ENCODE measurements around the gene NDEL1.

Gene NDEL1

DNA sequence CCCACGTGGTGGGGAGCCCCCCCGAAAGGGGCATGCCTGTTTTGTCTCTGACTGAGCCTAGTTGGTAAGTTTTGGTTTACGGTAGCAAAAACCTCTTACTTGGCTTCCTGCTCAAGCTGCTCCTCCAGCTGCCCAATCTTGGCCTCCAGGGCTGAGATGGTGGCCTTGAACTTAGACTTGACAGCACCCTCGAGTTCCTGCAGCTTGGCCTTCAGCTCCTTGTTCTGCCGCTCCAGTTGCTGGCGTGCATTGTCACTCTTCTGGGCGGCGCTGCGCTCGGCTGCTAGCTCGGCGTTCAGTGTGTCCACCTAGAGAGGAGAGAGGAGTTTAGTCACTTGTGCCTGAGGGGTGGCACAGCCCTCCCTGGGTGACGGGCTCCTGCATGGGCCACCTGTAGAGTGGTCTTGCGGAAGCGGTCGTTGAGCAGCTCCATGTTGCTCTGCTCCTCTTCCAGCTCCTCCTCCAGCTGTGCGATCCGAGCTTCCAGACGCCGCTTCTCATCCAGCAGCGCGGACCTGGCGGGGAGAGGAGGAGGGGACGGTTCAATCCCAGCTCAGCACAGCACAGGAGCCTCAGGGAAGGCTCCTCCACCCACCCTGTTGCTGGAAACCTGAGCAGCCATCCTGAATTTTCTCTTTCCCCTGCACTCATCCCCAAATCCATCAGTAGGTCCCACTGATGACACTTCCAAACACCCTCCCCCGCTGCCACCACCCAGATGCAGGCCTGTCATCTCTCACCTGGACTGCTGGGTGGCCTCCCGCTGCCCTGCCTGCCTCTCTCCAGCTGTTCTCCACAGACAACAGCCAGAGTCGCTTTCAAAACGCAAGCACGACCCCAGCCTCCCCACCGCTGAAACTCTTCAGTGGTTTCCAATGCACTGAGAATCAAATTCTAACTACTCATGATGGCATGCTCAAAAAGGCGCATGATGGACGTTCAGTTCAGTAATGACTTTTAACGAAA, 44.6 kb downstream of the NDEL1 start:
- DNase-seq, result no peak

DNA sequence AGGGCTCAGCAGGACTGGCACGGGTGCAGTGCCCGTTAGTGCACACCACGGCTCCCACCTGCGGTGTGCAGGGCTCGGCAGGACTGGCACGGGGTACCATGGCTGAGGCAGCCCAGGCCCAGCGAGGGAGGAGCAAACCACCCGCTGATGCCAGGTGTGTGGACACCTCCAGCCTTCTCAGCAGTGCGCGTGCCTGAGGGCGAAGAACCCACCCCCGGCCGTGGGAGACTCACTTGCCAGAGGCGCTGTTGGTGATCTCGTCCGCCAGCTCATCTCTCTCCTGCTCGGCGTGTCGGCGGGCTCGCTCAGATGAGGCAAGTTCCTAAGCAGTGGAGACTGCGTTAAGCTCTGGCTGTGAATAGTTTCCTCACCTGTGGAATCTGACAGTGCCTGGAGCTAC, 45.4 kb downstream of the NDEL1 start:
- no peak for DNase-seq

- no peak for DNase-seq
Observed at GRCh38 chr17:8481703-8482102, 46.0 kb downstream of the NDEL1 start.

DNA sequence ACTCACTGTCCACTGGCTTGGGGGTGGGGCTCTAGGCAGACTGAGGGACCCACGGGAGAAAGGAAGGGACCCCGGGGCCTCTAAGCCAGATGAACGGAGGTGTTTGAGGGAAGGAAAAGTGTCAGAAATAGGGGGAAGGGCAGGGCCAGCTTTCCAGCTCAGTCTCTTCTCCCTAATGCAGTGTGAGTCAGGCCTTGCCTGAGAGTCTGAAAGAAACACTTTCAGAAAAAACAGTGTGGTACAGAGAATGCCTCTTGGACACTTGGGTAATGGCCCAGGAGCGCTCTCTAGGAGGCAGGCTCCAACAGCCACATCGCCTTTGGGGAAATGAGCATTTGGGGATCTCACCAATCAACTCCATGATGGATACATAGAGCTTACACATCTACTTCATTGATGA, 46.9 kb downstream of the NDEL1 start:
- no peak for DNase-seq

GRCh38 chr17:8484465-8484864, 48.8 kb downstream of the NDEL1 start:
- DNase-seq, result no peak

GRCh38 chr17:8485491-8485890, 49.8 kb downstream of the NDEL1 start:
- no peak for DNase-seq

DNA sequence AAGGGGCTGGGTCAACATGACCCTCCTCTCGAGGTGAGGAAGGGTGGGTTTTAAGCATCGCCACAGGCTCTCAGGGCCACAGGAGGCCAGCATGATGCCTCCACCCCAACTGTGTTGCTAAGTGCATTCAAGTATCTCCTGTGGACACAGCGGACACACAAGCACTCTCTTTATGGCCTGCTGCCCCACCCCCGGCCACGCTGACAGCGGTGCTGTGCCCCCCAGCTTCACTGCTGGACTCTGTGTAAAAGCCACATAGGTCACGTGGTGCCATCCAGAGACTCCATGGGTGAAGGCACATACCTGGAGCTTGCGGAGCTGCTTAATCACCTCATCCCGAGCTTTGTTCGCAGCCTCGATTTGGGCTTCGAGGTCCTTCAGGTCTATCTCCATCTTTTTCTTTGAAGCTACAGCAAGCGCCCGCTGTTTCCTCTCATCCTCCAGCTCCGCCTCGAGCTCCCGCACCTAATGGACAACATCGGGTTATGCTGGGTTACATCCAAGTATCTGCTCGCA, 51.5 kb downstream of the NDEL1 start:
- no peak for DNase-seq

DNA sequence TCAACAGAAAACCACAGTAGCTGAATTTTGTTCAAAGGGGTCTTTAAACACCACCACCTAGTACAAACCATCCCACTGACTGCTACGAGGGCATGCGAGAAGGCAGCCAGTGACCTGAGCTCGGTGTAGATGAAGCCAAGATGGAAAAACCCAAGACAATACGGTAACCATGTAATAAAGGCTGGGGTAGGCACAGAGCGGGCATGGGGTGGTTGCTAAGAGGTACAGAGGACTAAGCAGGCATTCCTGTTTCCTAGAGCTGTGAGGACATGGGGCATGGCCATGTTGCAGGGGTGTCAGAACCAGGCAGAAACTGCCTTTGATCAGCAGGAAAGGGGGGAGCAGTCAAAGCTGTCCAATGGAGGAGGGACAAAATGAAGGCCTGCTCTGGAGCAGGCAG, 52.1 kb downstream of the NDEL1 start:
- no peak for DNase-seq

- DNase-seq, result no peak
Observed at GRCh38 chr17:8488491-8488890, 52.8 kb downstream of the NDEL1 start.

DNA sequence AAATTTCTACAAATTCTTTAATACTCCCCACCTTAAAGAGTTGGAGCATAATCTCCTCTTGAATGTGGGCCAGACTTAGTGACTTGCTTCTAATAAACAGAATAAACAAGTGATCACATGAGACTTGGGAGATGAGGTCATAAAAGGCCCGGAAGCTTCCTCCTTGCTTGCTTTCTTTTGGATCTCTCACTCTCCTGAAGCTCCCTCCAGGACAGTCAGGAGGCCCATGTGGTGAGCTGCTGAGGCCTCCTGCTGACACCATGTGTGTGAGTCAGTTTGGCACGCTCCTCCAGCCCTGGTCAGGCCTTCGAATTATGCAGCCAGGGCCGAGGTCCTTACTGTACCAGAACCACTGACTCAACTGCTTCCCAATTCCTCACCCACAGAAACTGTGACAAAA, 53.2 kb downstream of the NDEL1 start:
- DNase-seq, result no peak

DNA sequence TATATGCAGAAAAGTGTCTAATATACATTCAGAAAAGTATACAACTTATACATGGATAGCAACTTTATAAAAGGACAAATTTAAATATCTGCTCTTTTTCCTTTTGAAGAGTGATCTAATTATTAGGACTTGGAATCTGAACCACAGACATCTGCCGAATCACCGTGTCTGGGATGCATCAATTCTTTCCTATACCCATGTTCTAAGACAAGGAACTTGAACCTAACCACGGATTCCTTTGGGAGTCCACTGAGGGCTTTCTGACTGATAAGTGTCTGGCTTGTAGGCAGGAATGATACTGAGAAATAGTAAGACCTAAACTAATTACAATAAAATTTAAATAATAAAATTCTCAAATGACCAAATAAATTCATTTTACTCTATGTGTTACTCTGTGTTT, 54.2 kb downstream of the NDEL1 start:
- no peak for DNase-seq

DNA sequence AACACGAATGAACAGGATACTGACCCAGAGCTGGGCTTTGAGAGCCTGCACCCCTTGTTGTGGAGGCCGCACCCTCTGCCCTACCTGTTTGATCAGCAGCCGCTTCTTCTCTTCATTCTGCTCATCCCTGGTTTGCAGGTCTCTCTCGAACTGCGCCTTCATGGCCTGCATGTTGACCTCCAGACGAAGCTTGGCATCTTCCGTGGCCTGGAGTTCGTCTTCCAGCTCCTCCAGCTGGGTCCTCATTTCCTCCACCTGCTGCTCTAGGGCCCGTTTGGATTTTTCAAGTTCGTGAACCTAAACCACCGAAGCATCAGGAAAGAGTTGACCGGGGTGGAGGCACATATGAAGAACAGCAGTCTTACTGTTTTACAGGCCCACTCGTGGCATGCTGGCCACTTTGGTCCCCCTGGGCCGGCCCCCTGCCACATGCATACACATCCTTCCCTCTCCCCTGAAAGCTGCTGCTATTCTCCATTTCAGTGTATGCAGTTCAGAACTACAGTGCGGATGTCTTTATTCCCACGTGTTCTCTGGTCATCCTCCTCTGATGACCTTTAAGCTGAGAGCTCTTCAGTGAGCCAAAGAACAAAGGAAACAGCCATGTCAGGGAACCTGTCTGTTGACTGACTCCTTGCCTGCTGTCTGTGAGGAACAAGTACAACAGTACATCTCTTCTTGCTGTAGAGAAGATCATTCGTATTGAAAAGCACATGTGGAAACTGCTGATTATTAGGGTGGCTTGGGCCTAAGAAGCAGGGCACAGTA, 54.8 kb downstream of the NDEL1 start:
- DNase-seq, result no peak

- no peak for DNase-seq
Observed at GRCh38 chr17:8492121-8492520, 56.4 kb downstream of the NDEL1 start.

- DNase-seq, result no peak
Observed at GRCh38 chr17:8494021-8494420, 58.3 kb downstream of the NDEL1 start.

DNA sequence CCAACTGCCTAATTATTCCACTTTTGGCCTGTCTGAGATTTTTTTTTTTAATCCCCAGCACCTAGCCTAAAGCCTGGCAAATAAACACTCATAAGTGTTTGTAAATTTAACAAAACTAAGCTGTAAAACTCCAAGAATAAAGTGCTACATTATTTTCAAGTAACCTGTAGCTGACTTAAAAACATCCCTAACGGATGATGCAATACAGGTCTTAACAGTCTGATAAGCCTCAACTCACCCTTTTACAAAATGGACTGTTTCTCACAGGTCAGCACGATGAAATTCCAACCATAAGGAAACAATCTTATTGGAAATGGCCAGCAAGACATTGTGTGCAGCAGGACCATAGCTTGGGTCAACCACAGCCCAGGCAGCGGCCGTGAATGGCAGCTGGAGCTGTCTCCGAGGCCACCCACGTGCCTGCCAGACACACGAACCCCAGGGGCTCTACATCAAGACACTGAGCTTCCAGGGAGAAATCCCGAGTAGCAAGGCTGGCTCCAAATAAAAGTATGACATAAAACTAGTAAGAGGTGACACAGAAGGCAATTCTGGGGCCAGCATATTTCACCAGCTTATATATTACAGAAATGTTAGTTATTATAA, 58.9 kb downstream of the NDEL1 start:
- DNase-seq, result no peak

DNA sequence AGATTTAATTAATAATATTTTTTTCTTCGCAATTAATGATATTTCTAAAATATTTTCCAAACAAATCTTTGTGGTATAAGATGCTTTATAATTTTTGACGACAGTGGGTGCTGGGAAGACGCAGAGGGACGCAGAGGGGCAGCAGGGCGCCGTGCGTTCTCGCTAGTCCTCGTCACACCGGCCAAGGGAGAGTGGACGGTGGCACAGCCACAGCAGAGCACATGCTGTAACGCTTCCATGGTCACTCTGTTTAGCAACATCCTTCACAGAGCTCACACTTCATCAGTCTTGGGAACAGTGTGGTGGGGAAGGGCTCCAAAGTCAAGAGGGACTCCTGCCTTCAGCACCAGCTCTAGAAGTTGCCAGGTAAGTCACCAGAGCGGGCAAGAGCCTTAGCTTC, 60.4 kb downstream of the NDEL1 start:
- DNase-seq, result no peak

DNA sequence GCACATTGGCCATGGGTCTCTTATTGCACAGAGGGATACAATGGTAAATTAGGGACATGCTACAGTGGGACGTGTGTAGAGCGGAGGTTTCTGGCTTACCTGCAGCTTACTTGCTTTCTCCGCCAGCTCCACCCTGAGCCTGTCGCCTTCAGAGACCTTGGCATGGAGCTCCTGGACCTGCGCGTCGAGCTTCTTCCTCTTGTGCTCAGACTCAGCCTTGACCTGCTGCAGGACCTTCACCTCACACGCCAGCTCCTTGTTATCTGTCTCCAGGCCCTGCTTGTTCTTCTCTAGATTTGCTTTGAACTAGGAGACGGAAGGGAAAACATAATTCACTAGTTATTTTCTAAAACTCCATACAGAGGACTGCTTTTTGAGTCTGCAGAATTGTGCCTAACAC, 63.5 kb downstream of the NDEL1 start:
- no peak for DNase-seq

DNA sequence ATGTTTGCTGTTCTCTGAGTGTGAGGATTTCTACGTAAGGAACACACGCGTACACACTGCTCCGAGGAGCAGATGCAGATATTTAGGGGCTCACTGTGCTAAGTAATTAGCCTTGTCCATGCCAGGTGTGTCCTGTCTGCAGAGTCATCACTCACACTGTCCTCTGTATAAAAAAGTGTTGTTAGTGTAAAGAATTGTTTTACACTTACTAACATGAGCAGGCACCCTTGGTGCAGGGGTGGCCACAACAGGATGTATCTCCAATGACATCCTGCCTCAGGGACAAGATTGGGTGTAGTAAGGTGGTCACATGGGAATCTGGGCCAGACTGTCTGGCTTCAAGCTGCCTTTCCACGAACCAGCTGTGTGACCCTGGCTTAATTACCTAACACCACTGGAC, 63.9 kb downstream of the NDEL1 start:
- DNase-seq, result no peak

DNA sequence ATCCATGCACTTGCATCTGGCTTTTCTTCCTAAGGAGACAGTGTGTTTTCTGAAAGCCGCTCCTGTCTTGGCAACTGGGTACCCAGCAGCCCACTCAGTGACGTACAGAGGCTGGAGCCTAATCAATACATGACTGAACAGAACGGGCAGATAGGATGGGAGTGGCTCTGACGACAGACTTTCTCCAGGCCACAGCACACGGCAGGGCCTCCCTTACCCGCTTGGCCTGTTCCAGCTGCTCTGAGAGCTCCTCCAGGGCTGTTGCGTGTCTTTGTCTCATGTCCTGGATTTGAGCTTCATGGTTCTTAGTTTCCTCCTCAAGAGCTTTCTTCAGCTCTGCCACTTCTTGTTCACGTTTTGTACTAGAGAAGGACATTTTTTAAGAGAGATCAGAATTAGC, 64.9 kb downstream of the NDEL1 start:
- no peak for DNase-seq

DNA sequence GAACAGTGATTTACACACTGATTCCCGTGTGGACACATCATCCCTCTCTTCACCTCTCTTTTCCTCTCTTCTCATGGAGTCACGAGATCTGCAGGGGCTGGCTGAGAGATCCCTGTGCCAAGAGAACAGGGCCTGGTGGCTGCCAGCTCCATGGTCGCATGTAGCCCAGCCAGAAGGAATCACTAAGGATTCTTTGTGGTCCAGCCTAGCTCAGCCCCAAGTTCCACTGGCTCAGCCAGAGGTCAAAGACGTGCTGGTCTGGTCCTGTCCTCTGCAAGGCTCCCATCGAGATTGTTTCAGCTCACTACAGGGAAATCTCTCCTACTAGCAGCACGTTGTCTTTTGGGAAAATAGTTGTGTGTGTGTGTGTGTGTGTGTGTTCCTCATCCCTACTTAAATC, 66.4 kb downstream of the NDEL1 start:
- DNase-seq, result no peak

- DNase-seq, result no peak
Observed at GRCh38 chr17:8503368-8503767, 67.7 kb downstream of the NDEL1 start.

DNA sequence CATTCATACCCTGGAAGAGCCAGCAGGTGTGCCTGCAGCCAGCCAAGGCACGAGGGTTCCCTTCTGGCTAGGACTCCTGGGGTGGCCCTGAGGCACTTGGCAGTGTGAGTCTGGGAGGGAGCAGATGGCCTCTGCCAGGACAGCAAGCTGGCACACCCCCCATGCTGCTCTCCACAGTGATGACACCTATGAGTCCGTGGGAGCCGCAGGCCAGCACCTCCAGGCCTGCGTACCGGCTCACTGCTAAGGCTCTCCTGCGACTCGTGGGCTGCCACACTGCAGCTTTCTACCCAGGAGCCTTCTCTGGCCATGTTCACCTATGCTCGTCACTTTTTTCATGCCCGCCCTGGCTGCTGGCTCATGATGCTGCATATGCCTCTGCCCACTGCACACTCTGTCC, 68.1 kb downstream of the NDEL1 start:
- DNase-seq, result no peak

- DNase-seq, result no peak
Observed at GRCh38 chr17:8504460-8505207, 69.0 kb downstream of the NDEL1 start.
